Liver (tissue), 9 donors: ENCODE results near the gene ARX. TPM values are rescaled to one million over a fixed set of nuclear protein-coding genes. Genes with fewer than 3 reads are reported as not detected.

Experiments used
- DNase-seq: peaks from one replicate; pipeline ENCODE4 v3.0.0-alpha.2; 2017; ENCODE audit warnings: low spot score
- H3K27ac ChIP-seq, 2 donors: one replicate each; pipeline ENCODE4 v1.7.0; 2013; ENCODE audit warnings: inconsistent platforms in 2 of 2, low read length in 2 of 2, control low read depth in 1 of 2, low read depth in 1 of 2, mild to moderate bottlenecking in 1 of 2
- H3K27me3 ChIP-seq, 4 donors: one replicate each; pipeline versions ENCODE4 v1.6.1 to v1.7.0; 2013; ENCODE audit warnings: low read length in 3 of 4, inconsistent platforms in 1 of 4, mild to moderate bottlenecking in 1 of 4, moderate library complexity in 1 of 4; ENCODE audit not compliant: control insufficient read depth in 4 of 4, insufficient read depth in 4 of 4
- H3K36me3 ChIP-seq, 4 donors: one replicate each; pipeline versions ENCODE4 v1.6.1 to v1.7.0; 2013; ENCODE audit warnings: low read length in 3 of 4, mild to moderate bottlenecking in 3 of 4, low read depth in 1 of 4, moderate library complexity in 1 of 4; ENCODE audit not compliant: control insufficient read depth in 4 of 4, insufficient read depth in 3 of 4
- H3K4me1 ChIP-seq, 4 donors: one replicate each; pipeline versions ENCODE4 v1.6.1 to v1.7.0; 2013; ENCODE audit warnings: low read length in 3 of 4, mild to moderate bottlenecking in 3 of 4, moderate library complexity in 1 of 4; ENCODE audit not compliant: control insufficient read depth in 4 of 4, insufficient read depth in 4 of 4
- H3K4me3 ChIP-seq, 3 donors: one replicate each; pipeline versions ENCODE4 v1.6.1 to v1.7.0; 2013; ENCODE audit warnings: low read length in 3 of 3, control low read depth in 1 of 3, low read depth in 1 of 3, mild to moderate bottlenecking in 1 of 3
- H3K9ac ChIP-seq, 2 donors: one replicate each; pipeline ENCODE4 v1.7.0; 2013; ENCODE audit warnings: low read length in 2 of 2, mild to moderate bottlenecking in 2 of 2, moderate library complexity in 2 of 2, control low read depth in 1 of 2, low read depth in 1 of 2
- H3K9me3 ChIP-seq, 4 donors: one replicate each; pipeline versions ENCODE4 v1.6.1 to v1.7.0; 2013; ENCODE audit warnings: low read length in 3 of 4; ENCODE audit not compliant: control insufficient read depth in 4 of 4
- ATF3 ChIP-seq: IDR thresholded peaks from 2 replicates; pipeline ENCODE4 v1.6.1; 2016; ENCODE audit warnings: antibody characterized with exemption
- CTCF ChIP-seq: fragments of 150-350 bp; IDR thresholded peaks from 2 replicates; pipeline ENCODE4 v1.5.1; 2017; ENCODE audit warnings: improper control_type of control experiment, low read depth, low read length; ENCODE audit not compliant: missing input control
- EGR1 ChIP-seq, 2 donors: IDR thresholded peaks; 2 replicates each; pipeline ENCODE4 v1.6.1; 2016 to 2018; ENCODE audit warnings: antibody characterized with exemption in 2 of 2, low read depth in 2 of 2
- FOXA1 ChIP-seq: IDR thresholded peaks from 2 replicates; pipeline ENCODE4 v1.6.1; 2016; ENCODE audit warnings: antibody characterized with exemption
- FOXA2 ChIP-seq: IDR thresholded peaks from 2 replicates; pipeline ENCODE4 v1.6.1; 2016; ENCODE audit warnings: antibody characterized with exemption
- HNF4A ChIP-seq, 2 donors: conservative IDR thresholded peaks; 2 replicates each; pipeline ENCODE4 v1.6.1; 2016; ENCODE audit warnings: antibody characterized with exemption in 2 of 2, mild to moderate bottlenecking in 2 of 2
- HNF4G ChIP-seq: IDR thresholded peaks from 2 replicates; pipeline ENCODE4 v1.6.1; 2016; ENCODE audit warnings: antibody characterized with exemption
- JUND ChIP-seq, 2 donors: IDR thresholded peaks; 2 replicates each; pipeline ENCODE4 v1.6.1; 2016; ENCODE audit warnings: antibody characterized with exemption in 2 of 2
- MAX ChIP-seq: IDR thresholded peaks from 2 replicates; pipeline ENCODE4 v1.6.1; 2016; ENCODE audit warnings: antibody characterized with exemption
- RAD21 ChIP-seq, 2 donors: IDR thresholded peaks; 2 replicates each; pipeline ENCODE4 v1.6.1; 2016; ENCODE audit warnings: antibody characterized with exemption in 2 of 2, mild to moderate bottlenecking in 2 of 2
- RXRA ChIP-seq, 2 donors: IDR thresholded peaks; 2 replicates each; pipeline ENCODE4 v1.6.1; 2017 to 2018; ENCODE audit warnings: antibody characterized with exemption in 2 of 2, mild to moderate bottlenecking in 1 of 2
- SP1 ChIP-seq: IDR thresholded peaks from 2 replicates; pipeline ENCODE4 v1.6.1; 2018; ENCODE audit warnings: antibody characterized with exemption, mild to moderate bottlenecking
- TAF1 ChIP-seq: conservative IDR thresholded peaks from 2 replicates; pipeline ENCODE4 v1.6.1; 2016; ENCODE audit warnings: antibody characterized with exemption, mild to moderate bottlenecking
- YY1 ChIP-seq: IDR thresholded peaks from 2 replicates; pipeline ENCODE4 v1.6.1; 2016; ENCODE audit warnings: antibody characterized with exemption, mild to moderate bottlenecking
- ZBTB33 ChIP-seq: IDR thresholded peaks from 2 replicates; pipeline ENCODE4 v1.6.1; 2016; ENCODE audit warnings: antibody characterized with exemption
- WGBS: extraction: QIAGEN DNeasy Blood & Tissue Kit; methylation state at CpG from one replicate; pipeline ENCODE4 v1.1.7; 2013; 5-methylcytosine and 5-hydroxymethylcytosine counted together
- polyA plus RNA-seq, 2 donors: library from polyadenylated mRNA; stranded (reverse) in 1 of 2; unstranded in 1 of 2; fragments of 200-250 nt in 1 of 2; fragments of >200 nt in 1 of 2; fragmentation: Nextera tagmentation in 1 of 2; extraction: Ambion mirVana in 1 of 2; gene quantifications; one replicate each; pipeline versions ENCODE4 v1.2.1 to v1.2.3, GENCODE V29; 2013 to 2015
- total RNA-seq, 2 donors: library from RNA; depleted of rRNA; stranded (reverse); fragments of >200 nt; gene quantifications; one replicate each; pipeline ENCODE4 v1.2.3, GENCODE V29; 2014
- donor health status: healthy.
- donor health status: healthy.
- donor health status: healthy.
- donor health status: healthy.
- donor health status: healthy.

Gene ARX
- total and polyA plus RNA-seq, 4 donors, result not detected

GRCh38 chrX:25014366-25014838 lies 1.4 kb downstream of the ARX start:
- TF ChIP-seq HNF4A (conservative IDR thresholded peaks at IDR 0.05), result no peak
- 20% methylated on average over 19 of the region's 19 CpGs for WGBS
- H3K9me3 ChIP-seq, result no peaks in the 10 kb centered on the region
- peaks cover 0 to 10% (median 1%) of the 10 kb centered on the region in 4 donors for H3K27me3 ChIP-seq
- no peak overlapping the region for H3K9ac ChIP-seq
- H3K4me1 ChIP-seq, result peaks cover 4 to 21% (median 9%) of the 10 kb centered on the region in 4 donors
- DNase-seq, result no peak
- no peaks in the 10 kb centered on the region for H3K36me3 ChIP-seq
- no peak overlapping the region for H3K27ac ChIP-seq
- no peak overlapping the region for H3K4me3 ChIP-seq

GRCh38 chrX:25013632-25014365 lies 2.0 kb downstream of the ARX start:
- WGBS, result 4% methylated on average over 44 of the region's 44 CpGs
- no peaks in the 10 kb centered on the region for H3K36me3 ChIP-seq
- peaks cover 0 to 6% (median 1%) of the 10 kb centered on the region in 4 donors for H3K27me3 ChIP-seq
- DNase-seq, result no peak
- no peak overlapping the region for H3K27ac ChIP-seq
- no peak for TF ChIP-seq ZBTB33
- TF ChIP-seq SP1, result no peak
- TF ChIP-seq YY1, result no peak
- TF ChIP-seq EGR1 (IDR thresholded peaks at IDR 0.05; ENCODE audit: low read depth in 2 of 2), result no peak
- TF ChIP-seq FOXA1, result no peak
- no peak for TF ChIP-seq HNF4G
- peak overlapping the region in 1 of 3 donors; percentile 43 for H3K4me3 ChIP-seq
- peaks cover 4 to 21% (median 9%) of the 10 kb centered on the region in 4 donors for H3K4me1 ChIP-seq
- no peaks in the 10 kb centered on the region for H3K9me3 ChIP-seq
- H3K9ac ChIP-seq, result no peak overlapping the region

- DNase-seq, result no peak
- TF ChIP-seq FOXA2 (no peak), SP1 (no peak), HNF4A (conservative IDR thresholded peaks at IDR 0.05) (no peak), RXRA (IDR thresholded peaks at IDR 0.05) (no peak), HNF4G (no peak), MAX (no peak), ATF3 (no peak), RAD21 (IDR thresholded peaks at IDR 0.05) (no peak), CTCF (no peak), JUND (IDR thresholded peaks at IDR 0.05) (no peak), FOXA1 (no peak), TAF1 (no peak), EGR1 (IDR thresholded peaks at IDR 0.05; ENCODE audit: low read depth in 2 of 2) (no peak), ZBTB33 (no peak), YY1 (no peak)
- H3K4me3 ChIP-seq, result peak overlapping the region in 1 of 3 donors; percentile 43
- peaks cover 4 to 21% (median 9%) of the 10 kb centered on the region in 4 donors for H3K4me1 ChIP-seq
- no peak overlapping the region for H3K9ac ChIP-seq
- H3K27ac ChIP-seq, result no peak overlapping the region
- H3K36me3 ChIP-seq, result no peaks in the 10 kb centered on the region
- 2% methylated on average over 105 of the region's 105 CpGs for WGBS
- no peaks in the 10 kb centered on the region for H3K9me3 ChIP-seq
- peaks cover 0 to 6% (median 2%) of the 10 kb centered on the region in 4 donors for H3K27me3 ChIP-seq
Observed at GRCh38 chrX:25012793-25013631, 2.8 kb downstream of the ARX start.
